HG03521 (cell line): ENCODE data around the gene NNT.
"Not testable (repeated sequence)": the region's sequence is repeated elsewhere in the genome, so short reads cannot be mapped to it uniquely, and the experiment has no call there.

ENCODE experiments used
- ATAC-seq: cut with Tn5 transposase; IDR thresholded peaks from one replicate; pipeline ENCODE4 v1.9.1; 2021; ENCODE audit warnings: mild to moderate bottlenecking, moderate library complexity; ENCODE audit not compliant: unreplicated experiment

Gene NNT

GRCh38 chr5:43702293-43702692 lies 99.3 kb downstream of the NNT start:
- ATAC-seq, result no peak

- ATAC-seq, result no peak
Measured at GRCh38 chr5:43702815-43703214, 99.8 kb downstream of the NNT start.

GRCh38 chr5:43704243-43704642 lies 101.3 kb downstream of the NNT start:
- no peak for ATAC-seq

- ATAC-seq, result not testable (repeated sequence)
Measured at GRCh38 chr5:43706576-43706975, 103.6 kb downstream of the NNT start.

- no peak for ATAC-seq
Measured at GRCh38 chr5:43711496-43711895, 108.5 kb downstream of the NNT start.

GRCh38 chr5:43712081-43712480 lies 109.1 kb downstream of the NNT start:
- no peak for ATAC-seq

GRCh38 chr5:43719783-43720182 lies 116.8 kb downstream of the NNT start:
- ATAC-seq, result not testable (repeated sequence)

- no peak for ATAC-seq
Measured at GRCh38 chr5:43728581-43728980, 125.6 kb downstream of the NNT start.

GRCh38 chr5:43729846-43730478 lies 127.0 kb downstream of the NNT start:
- no peak for ATAC-seq

GRCh38 chr5:43730832-43731342 lies 127.9 kb downstream of the NNT start:
- ATAC-seq, result no peak

- no peak for ATAC-seq
Measured at GRCh38 chr5:43731573-43731972, 128.6 kb downstream of the NNT start.

- not testable (repeated sequence) for ATAC-seq
Measured at GRCh38 chr5:43745923-43746548, 143.1 kb downstream of the NNT start.

GRCh38 chr5:43750809-43751208 lies 147.8 kb downstream of the NNT start:
- ATAC-seq, result no peak

- no peak for ATAC-seq
Measured at GRCh38 chr5:43753069-43753468, 150.1 kb downstream of the NNT start.
